Measurements from ENCODE around the gene DDX20. TPM values are rescaled to one million over a fixed set of nuclear protein-coding genes. Genes with fewer than 3 reads are reported as not detected.
A peak's percentile ranks its signal among the peaks of the same experiment; 100 is the strongest.

DDX20 gene
- total RNA-seq, 1 donor from 2014 or later = 21.5 TPM

GRCh38 chr1:111720977-111721786 lies 34.5 kb upstream of the DDX20 start:
- POLR2A ChIA-PET = interaction anchor here (0.9 kb wide), 1 partner anchor 213 kb away, joined by 3 read pairs; no protein-coding TSS in a partner anchor
- H3K4me1 Mint-ChIP-seq = peaks cover 21% of the 10 kb centered on the region
- H3K4me3 Mint-ChIP-seq = no peak overlapping the region
- CTCF ChIA-PET = no interaction called here
- H3K36me3 Mint-ChIP-seq (ENCODE audit: low read depth) = peaks cover 7% of the 10 kb centered on the region
- no peak for TF ChIP-seq CTCF (IDR thresholded peaks at IDR 0.05)
- ATAC-seq (ENCODE audit: low read depth) = no peak
- no peak overlapping the region for H3K27ac Mint-ChIP-seq
- no peak for DNase-seq
- H3K27me3 Mint-ChIP-seq = no peaks in the 10 kb centered on the region
- intact Hi-C loops (cut with micrococcal nuclease) = no loop called here
- H3K9me3 Mint-ChIP-seq = no peaks in the 10 kb centered on the region

GRCh38 chr1:111723091-111723806 lies 32.5 kb upstream of the DDX20 start:
- no peak for TF ChIP-seq CTCF (IDR thresholded peaks at IDR 0.05)
- H3K4me1 Mint-ChIP-seq = peaks cover 21% of the 10 kb centered on the region
- H3K36me3 Mint-ChIP-seq (ENCODE audit: low read depth) = no peaks in the 10 kb centered on the region
- no peaks in the 10 kb centered on the region for H3K27me3 Mint-ChIP-seq
- no peak overlapping the region for H3K4me3 Mint-ChIP-seq
- DNase-seq (no peak), ATAC-seq (ENCODE audit: low read depth) (peak; percentile 69)
- intact Hi-C loops (cut with micrococcal nuclease) = no loop called here
- CTCF ChIA-PET = no interaction called here
- H3K27ac Mint-ChIP-seq = peak overlapping the region; percentile 38
- H3K9me3 Mint-ChIP-seq = no peaks in the 10 kb centered on the region
- POLR2A ChIA-PET = no interaction called here

- TF ChIP-seq CTCF (IDR thresholded peaks at IDR 0.05) = no peak
- POLR2A ChIA-PET = no interaction called here
- CTCF ChIA-PET = no interaction called here
- Mint-ChIP-seq H3K27ac (no peak overlapping the region), H3K4me3 (no peak overlapping the region), H3K4me1 (peaks cover 21% of the 10 kb centered on the region), H3K27me3 (no peaks in the 10 kb centered on the region), H3K9me3 (no peaks in the 10 kb centered on the region), H3K36me3 (ENCODE audit: low read depth) (no peaks in the 10 kb centered on the region)
- ATAC-seq (ENCODE audit: low read depth) (no peak), DNase-seq (no peak)
- intact Hi-C loops (cut with micrococcal nuclease) = no loop called here
These were observed 31.8 kb upstream of the DDX20 start for GRCh38 chr1:111723871-111724270.

- Mint-ChIP-seq H3K9me3 (no peaks in the 10 kb centered on the region), H3K4me3 (no peak overlapping the region), H3K27ac (no peak overlapping the region), H3K36me3 (ENCODE audit: low read depth) (no peaks in the 10 kb centered on the region), H3K4me1 (peaks cover 21% of the 10 kb centered on the region), H3K27me3 (no peaks in the 10 kb centered on the region)
- CTCF ChIA-PET = no interaction called here
- ATAC-seq (ENCODE audit: low read depth) (no peak), DNase-seq (no peak)
- TF ChIP-seq CTCF (IDR thresholded peaks at IDR 0.05) = no peak
- intact Hi-C loops (cut with micrococcal nuclease) = no loop called here
- POLR2A ChIA-PET = no interaction called here
These were observed 30.5 kb upstream of the DDX20 start for GRCh38 chr1:111725192-111725591.

GRCh38 chr1:111727056-111727455 lies 28.6 kb upstream of the DDX20 start:
- POLR2A ChIA-PET = interaction anchor here (1.2 kb wide), 1 partner anchor 12 kb away, joined by 4 read pairs; the partner anchor contains the start of gene INKA2
- Mint-ChIP-seq H3K27me3 (no peaks in the 10 kb centered on the region), H3K4me3 (no peak overlapping the region), H3K9me3 (no peaks in the 10 kb centered on the region), H3K27ac (no peak overlapping the region), H3K4me1 (peaks cover 21% of the 10 kb centered on the region), H3K36me3 (ENCODE audit: low read depth) (no peaks in the 10 kb centered on the region)
- no peak for DNase-seq
- TF ChIP-seq CTCF (IDR thresholded peaks at IDR 0.05) = no peak
- intact Hi-C loops (cut with micrococcal nuclease) = no loop called here
- CTCF ChIA-PET = interaction anchor here (1.2 to 1.4 kb wide), 2 partner anchors 20 to 28 kb away, joined by 3 read pairs; no protein-coding TSS in a partner anchor
- no peak for ATAC-seq (ENCODE audit: low read depth)

Measured in activated B cell treated with CpG ODN at 0.5 μM for 24 hours (primary cell).